ENCODE results near the gene TMEM147.
A peak's percentile ranks its signal among the peaks of the same experiment; 100 is the strongest.

TMEM147 gene

DNA sequence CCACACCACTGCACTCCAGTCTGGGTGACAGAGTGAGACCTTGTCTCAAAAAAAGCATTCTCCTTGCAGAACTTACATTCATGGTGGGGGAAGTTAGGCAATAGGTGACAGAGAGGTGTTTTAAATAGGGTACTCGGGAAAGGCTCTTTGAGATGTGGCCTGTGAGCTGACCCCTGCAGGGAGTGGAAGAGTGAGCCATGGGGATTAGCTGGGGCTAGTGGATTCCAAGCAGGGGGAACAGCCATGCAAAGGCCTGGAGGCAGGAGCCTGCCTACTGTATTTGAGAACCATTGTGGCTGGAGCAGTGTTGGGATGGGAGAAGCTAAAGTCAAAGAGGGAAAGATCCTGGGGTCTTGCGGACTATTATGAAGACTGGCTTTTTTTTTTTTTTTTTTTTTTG, 28.1 kb upstream of the TMEM147 start:
- no peak for DNase-seq (ENCODE audit: extremely low read depth, low read depth)
- TF ChIP-seq, protein P1, sequence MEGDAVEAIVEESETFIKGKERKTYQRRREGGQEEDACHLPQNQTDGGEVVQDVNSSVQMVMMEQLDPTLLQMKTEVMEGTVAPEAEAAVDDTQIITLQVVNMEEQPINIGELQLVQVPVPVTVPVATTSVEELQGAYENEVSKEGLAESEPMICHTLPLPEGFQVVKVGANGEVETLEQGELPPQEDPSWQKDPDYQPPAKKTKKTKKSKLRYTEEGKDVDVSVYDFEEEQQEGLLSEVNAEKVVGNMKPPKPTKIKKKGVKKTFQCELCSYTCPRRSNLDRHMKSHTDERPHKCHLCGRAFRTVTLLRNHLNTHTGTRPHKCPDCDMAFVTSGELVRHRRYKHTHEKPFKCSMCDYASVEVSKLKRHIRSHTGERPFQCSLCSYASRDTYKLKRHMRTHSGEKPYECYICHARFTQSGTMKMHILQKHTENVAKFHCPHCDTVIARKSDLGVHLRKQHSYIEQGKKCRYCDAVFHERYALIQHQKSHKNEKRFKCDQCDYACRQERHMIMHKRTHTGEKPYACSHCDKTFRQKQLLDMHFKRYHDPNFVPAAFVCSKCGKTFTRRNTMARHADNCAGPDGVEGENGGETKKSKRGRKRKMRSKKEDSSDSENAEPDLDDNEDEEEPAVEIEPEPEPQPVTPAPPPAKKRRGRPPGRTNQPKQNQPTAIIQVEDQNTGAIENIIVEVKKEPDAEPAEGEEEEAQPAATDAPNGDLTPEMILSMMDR (IDR thresholded peaks at IDR 0.05; ENCODE audit: low read depth, low read length, missing control alignments) = no peak
- no peak overlapping the region for H3K4me3 ChIP-seq (replicated peaks; ENCODE audit: low read depth, low read length)

DNA sequence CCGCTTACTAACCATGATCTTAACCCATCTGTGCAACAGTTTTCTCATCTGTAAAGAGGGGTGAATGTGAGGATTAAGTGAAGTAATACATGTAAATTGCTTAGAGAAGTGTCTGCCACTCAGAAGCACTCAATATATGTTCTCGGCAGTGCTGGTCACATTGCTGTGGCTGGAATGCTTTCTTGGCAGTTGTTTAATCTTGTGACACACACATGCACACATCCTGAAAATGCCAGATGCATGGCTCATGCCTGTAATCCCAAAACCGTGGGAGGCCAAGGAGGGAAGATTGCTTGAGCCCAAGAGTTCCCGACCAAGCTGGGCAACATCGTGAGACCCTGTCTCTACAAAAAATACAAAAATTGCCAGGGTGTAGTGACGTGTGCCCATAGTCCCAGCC, 27.1 kb upstream of the TMEM147 start:
- DNase-seq (ENCODE audit: extremely low read depth, low read depth) = peak; percentile 70
- TF ChIP-seq, protein P1 (IDR thresholded peaks at IDR 0.05; ENCODE audit: low read depth, low read length, missing control alignments) = no peak
- no peak overlapping the region for H3K4me3 ChIP-seq (replicated peaks; ENCODE audit: low read depth, low read length)

DNA sequence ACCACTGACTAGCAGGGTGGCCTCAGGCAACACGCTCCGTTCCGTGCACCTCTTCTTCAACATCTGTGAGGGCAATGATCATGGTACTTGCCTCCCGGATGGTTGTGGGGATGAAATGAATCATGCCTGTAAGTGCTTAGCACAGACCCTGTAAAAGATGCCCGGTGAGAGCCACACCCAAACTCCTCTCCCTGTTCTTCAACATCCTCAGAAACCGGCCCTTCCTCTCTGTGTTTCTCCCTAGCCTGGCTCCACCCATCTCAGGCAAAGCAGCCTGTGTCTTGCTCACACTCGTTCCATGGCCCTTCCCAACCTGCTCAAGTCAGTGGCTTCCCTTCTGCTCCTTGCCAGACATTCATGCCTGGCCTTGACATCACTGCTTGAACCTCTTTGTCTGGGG, 26.1 kb upstream of the TMEM147 start:
- TF ChIP-seq, protein P1 (IDR thresholded peaks at IDR 0.05; ENCODE audit: low read depth, low read length, missing control alignments) = no peak
- DNase-seq (ENCODE audit: extremely low read depth, low read depth) = no peak

DNA sequence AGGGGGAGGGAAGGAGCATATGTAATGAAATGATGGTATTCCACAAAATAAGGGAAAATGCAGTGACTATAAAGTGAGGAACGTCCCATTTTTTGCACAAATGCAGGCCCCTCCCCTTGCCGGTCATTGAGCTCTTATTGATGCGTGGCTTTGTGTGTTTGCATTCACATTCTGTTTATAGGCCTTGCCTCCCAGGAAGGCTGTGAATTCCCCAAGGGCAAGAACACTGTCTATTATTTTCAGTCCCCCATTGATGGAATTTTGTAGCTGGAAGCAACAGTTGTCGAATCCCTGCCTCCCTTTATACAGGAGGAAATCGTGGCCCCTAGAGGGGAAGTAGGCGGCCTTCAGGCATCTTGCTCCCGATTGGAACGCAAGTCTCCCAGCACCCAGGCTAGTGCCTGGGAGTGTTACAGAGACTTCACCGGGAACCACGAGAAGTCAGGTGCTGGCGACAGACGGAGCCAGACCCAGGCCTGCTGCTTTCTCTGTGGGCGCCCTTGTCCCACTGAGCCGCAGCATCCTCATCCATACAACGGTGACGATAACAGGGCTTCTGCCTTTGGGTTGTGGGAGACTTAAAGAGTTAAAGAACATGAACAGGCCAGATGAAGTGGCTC, 24.2 kb upstream of the TMEM147 start:
- TF ChIP-seq, protein P1 (IDR thresholded peaks at IDR 0.05; ENCODE audit: low read depth, low read length, missing control alignments) = no peak
- DNase-seq (ENCODE audit: extremely low read depth, low read depth) = no peak
- no peak overlapping the region for H3K4me3 ChIP-seq (replicated peaks; ENCODE audit: low read depth, low read length)

More for the DNA sequence above, 26.1 kb upstream of the TMEM147 start:
- no peak overlapping the region for H3K4me3 ChIP-seq (replicated peaks; ENCODE audit: low read depth, low read length)

DNA sequence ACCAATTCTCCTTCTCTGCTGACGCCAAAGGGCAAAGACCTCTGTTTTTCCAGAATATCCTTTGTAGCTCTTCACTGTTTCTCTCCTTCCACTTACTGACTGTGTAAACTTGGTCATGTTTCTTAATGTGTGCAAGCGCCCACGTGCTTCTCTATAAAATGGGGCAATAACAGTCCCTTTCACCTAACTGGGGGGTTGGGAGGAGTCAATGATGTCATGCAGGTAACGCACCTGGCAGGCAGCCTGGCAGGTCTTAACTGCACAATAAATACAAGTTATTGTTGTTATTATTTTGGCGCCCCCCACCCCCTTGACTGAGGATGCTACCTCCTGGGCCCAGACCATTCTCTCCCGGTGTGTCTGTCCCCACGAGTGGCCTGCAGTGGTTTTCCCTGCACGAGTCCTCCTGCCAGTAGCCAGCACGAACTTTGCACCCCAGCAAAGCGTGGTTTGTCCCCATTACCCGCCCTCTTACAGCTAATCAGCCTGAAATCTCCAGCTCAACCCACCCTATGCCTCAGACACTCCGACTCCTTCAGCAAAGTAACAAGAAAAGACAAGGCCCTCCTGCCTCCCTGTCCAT, 22.6 kb upstream of the TMEM147 start:
- TF ChIP-seq, protein P1 (IDR thresholded peaks at IDR 0.05; ENCODE audit: low read depth, low read length, missing control alignments) = no peak
- no peak for DNase-seq (ENCODE audit: extremely low read depth, low read depth)
- no peak overlapping the region for H3K4me3 ChIP-seq (replicated peaks; ENCODE audit: low read depth, low read length)

DNA sequence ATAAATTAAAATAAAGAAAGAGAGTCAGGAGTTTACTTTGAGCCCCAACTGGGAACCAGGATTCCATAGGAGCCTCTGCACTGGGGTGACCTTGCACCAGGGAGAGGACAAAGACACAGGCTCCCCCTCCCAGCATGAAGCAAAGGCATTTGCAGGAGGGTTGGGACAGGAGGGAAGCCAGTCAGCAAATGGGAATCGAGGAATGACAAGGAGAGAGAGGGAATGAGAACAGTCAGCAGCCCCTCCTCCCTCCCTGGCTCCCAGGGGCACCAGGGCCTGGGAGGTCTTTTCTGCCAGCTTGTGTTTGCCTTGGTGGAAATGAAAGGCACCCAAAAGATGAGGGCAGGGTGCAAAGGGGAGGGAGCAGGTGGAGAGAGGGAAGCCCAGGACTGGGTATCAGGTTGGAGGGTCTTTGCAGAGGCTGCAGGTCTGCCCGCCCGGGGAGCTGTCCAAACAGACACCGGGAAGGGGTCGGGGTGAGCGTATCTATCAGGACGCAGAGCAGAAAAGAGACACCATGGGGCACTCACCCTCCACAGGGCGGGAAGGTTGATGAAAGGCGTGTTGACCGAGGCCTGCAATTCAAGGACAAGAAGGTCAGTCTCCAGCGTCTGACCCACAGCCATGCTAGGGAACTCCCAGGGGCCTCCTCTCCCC, 21.1 kb upstream of the TMEM147 start:
- no peak for DNase-seq (ENCODE audit: extremely low read depth, low read depth)
- TF ChIP-seq, protein P1 (IDR thresholded peaks at IDR 0.05; ENCODE audit: low read depth, low read length, missing control alignments) = no peak
- H3K4me3 ChIP-seq (replicated peaks; ENCODE audit: low read depth, low read length) = no peak overlapping the region

Measured in HFF-Myc (cell line).